Hepatocyte (in vitro differentiated cells): ENCODE data around the gene PRKD3. TPM values are rescaled to one million over a fixed set of nuclear protein-coding genes. Genes with fewer than 3 reads are reported as not detected.

Source experiments
- DNase-seq: peaks from one replicate; pipeline ENCODE4 v3.0.0-alpha.2; 2016; ENCODE audit warnings: low spot score
- H2AFZ ChIP-seq: fragments of 200-600 bp; sonication (generic); 2 replicates; pipeline ENCODE4 v1.6.0; 2016; ENCODE audit warnings: antibody characterized with exemption, mild to moderate bottlenecking
- H3K27ac ChIP-seq: fragments of 200-600 bp; sonication (generic); 2 replicates; pipeline ENCODE4 v1.5.1; 2016; ENCODE audit warnings: mild to moderate bottlenecking
- H3K27me3 ChIP-seq: fragments of 200-600 bp; sonication (generic); 2 replicates; pipeline ENCODE4 v1.6.1; 2016
- H3K36me3 ChIP-seq: fragments of 200-600 bp; sonication (generic); replicated peaks from 2 replicates; pipeline ENCODE4 v1.5.1; 2016; ENCODE audit warnings: low read depth; ENCODE audit not compliant: insufficient read depth
- H3K4me1 ChIP-seq: fragments of 200-600 bp; sonication (generic); 2 replicates; pipeline ENCODE4 v1.5.1; 2016; ENCODE audit warnings: mild to moderate bottlenecking, moderate library complexity; ENCODE audit not compliant: insufficient read depth
- H3K4me2 ChIP-seq: fragments of 200-600 bp; sonication (generic); 2 replicates; pipeline ENCODE4 v1.6.0; 2016
- H3K4me3 ChIP-seq: fragments of 200-600 bp; sonication (generic); 2 replicates; pipeline ENCODE4 v1.5.1; 2016; ENCODE audit warnings: mild to moderate bottlenecking
- H3K79me2 ChIP-seq: fragments of 200-600 bp; sonication (generic); 2 replicates; pipeline ENCODE4 v1.6.0; 2017; ENCODE audit warnings: mild to moderate bottlenecking
- H3K9me2 ChIP-seq: fragments of 200-600 bp; sonication (generic); replicated peaks from 2 replicates; pipeline ENCODE4 v1.6.0; 2017; ENCODE audit warnings: mild to moderate bottlenecking; ENCODE audit not compliant: insufficient read depth
- H3K9me3 ChIP-seq: fragments of 200-600 bp; sonication (generic); 2 replicates; pipeline ENCODE4 v1.5.1; 2016; ENCODE audit warnings: low read depth, mild to moderate bottlenecking
- H4K20me1 ChIP-seq: fragments of 200-600 bp; sonication (generic); 2 replicates; pipeline ENCODE4 v1.6.0; 2016; ENCODE audit warnings: mild to moderate bottlenecking; ENCODE audit not compliant: insufficient read depth, poor library complexity, severe bottlenecking
- EZH2 ChIP-seq: fragments of 200-600 bp; sonication (generic); IDR thresholded peaks from 2 replicates; pipeline ENCODE4 v1.6.1; 2016; ENCODE audit warnings: antibody characterized with exemption, mild to moderate bottlenecking, borderline replicate concordance
- EZH2phosphoT487 ChIP-seq: fragments of 200-600 bp; sonication (generic); IDR thresholded peaks from one replicate; pipeline ENCODE4 v1.6.1; 2018; ENCODE audit warnings: antibody characterized with exemption, mild to moderate bottlenecking, low read depth, moderate library complexity; ENCODE audit not compliant: unreplicated experiment, severe bottlenecking
- WGBS: methylation state at CpG from one replicate; pipeline ENCODE4 v1.1.6; 2016; ENCODE audit warnings: low lambda C conversion rate; ENCODE audit errors: missing lambda C conversion rate; 5-methylcytosine and 5-hydroxymethylcytosine counted together
- polyA plus RNA-seq: library from polyadenylated mRNA; unstranded; fragments of >200 nt; fragmentation: Nextera tagmentation; extraction: Ambion mirVana; gene quantifications from 2 replicates; pipeline ENCODE4 v1.2.1, GENCODE V29; 2016
- total RNA-seq: library from RNA; depleted of rRNA; stranded (reverse); fragments of >200 nt; gene quantifications from 2 replicates; pipeline ENCODE4 v1.2.3, GENCODE V29; 2014
- TF ChIP-seq, protein P1 (sequence below): fragments of 200-600 bp; sonication (generic); IDR thresholded peaks from 2 replicates; pipeline ENCODE4 v1.5.1; 2016; ENCODE audit warnings: antibody characterized with exemption, mild to moderate bottlenecking; ENCODE audit not compliant: poor library complexity

PRKD3 gene
- total and polyA plus RNA-seq, 2 experiments from 2014 or later = 17.3 to 35.9 TPM

DNA sequence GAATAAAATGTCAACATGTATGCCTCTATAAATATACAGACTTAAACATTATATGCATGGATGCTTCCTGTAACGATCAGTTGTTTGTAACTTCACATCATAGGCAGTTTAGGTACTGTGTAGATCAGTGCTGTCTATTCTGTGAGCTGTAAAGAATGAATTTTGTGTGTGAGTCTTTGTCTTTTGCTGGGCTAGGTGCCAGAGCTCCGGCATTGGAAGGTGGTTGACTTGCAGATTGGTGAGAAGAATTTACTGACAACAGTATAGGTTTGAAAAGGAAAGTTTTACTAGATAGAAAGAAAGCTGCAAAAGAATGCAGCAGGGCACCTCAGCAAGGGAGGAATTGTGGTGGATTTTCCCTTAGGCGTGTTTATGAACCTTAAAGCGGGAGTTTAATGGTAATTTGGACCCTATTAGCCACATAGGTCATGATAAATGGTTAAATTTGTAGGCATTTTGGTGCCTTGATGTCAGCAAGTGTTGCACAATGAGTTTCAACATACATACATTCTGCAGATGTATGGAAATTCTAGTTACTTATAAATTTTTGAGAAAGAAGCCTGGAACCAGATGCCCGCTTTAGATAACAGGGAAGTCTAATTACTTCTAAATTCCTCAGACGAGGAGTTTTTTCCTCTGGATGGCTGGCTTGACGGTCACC lies 13.1 kb upstream of the PRKD3 start:
- TF ChIP-seq, protein P1, sequence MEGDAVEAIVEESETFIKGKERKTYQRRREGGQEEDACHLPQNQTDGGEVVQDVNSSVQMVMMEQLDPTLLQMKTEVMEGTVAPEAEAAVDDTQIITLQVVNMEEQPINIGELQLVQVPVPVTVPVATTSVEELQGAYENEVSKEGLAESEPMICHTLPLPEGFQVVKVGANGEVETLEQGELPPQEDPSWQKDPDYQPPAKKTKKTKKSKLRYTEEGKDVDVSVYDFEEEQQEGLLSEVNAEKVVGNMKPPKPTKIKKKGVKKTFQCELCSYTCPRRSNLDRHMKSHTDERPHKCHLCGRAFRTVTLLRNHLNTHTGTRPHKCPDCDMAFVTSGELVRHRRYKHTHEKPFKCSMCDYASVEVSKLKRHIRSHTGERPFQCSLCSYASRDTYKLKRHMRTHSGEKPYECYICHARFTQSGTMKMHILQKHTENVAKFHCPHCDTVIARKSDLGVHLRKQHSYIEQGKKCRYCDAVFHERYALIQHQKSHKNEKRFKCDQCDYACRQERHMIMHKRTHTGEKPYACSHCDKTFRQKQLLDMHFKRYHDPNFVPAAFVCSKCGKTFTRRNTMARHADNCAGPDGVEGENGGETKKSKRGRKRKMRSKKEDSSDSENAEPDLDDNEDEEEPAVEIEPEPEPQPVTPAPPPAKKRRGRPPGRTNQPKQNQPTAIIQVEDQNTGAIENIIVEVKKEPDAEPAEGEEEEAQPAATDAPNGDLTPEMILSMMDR = no peak
- TF ChIP-seq EZH2 (no peak), EZH2phosphoT487 (no peak)
- Histone ChIP-seq H2AFZ (no peak overlapping the region), H3K36me3 (no peaks in the 10 kb centered on the region), H3K4me3 (no peak overlapping the region), H3K4me1 (no peaks in the 10 kb centered on the region), H3K4me2 (no peak overlapping the region), H3K27me3 (no peaks in the 10 kb centered on the region), H4K20me1 (no peaks in the 10 kb centered on the region), H3K9me3 (no peaks in the 10 kb centered on the region), H3K27ac (no peak overlapping the region), H3K9me2 (no peaks in the 10 kb centered on the region), H3K79me2 (no peaks in the 10 kb centered on the region)
- no peak for DNase-seq
- 59% methylated on average over 7 of the region's 7 CpGs for WGBS

DNA sequence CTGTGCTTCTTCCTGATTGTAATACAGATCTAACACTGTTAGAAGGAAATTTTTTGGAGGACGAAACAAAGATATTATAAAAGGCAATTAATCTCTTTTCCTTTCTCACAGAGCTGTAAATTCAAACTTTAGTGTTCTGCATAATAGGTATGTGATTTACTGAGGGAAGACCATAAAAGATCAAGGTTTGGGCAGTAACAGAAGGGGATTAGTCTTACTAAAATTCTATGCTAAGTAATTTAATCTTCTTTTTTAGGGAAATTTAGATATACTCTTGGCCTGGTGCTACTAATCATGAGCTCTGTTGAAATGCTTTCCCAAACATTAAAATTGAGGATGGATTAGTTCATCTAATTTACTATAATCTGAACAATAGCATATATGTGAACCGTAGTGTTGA lies 11.0 kb upstream of the PRKD3 start:
- H3K79me2 ChIP-seq = no peaks in the 10 kb centered on the region
- no peak overlapping the region for H3K4me3 ChIP-seq
- no peaks in the 10 kb centered on the region for H3K4me1 ChIP-seq
- H3K9me2 ChIP-seq = no peaks in the 10 kb centered on the region
- H2AFZ ChIP-seq = no peak overlapping the region
- no peaks in the 10 kb centered on the region for H3K9me3 ChIP-seq
- no peak for DNase-seq
- TF ChIP-seq, protein P1 = no peak
- no peak for TF ChIP-seq EZH2phosphoT487
- TF ChIP-seq EZH2 = no peak
- 82% methylated on average over 2 of the region's 2 CpGs for WGBS
- H4K20me1 ChIP-seq = no peaks in the 10 kb centered on the region
- no peak overlapping the region for H3K27ac ChIP-seq
- H3K27me3 ChIP-seq = no peaks in the 10 kb centered on the region
- H3K4me2 ChIP-seq = no peak overlapping the region
- no peaks in the 10 kb centered on the region for H3K36me3 ChIP-seq

DNA sequence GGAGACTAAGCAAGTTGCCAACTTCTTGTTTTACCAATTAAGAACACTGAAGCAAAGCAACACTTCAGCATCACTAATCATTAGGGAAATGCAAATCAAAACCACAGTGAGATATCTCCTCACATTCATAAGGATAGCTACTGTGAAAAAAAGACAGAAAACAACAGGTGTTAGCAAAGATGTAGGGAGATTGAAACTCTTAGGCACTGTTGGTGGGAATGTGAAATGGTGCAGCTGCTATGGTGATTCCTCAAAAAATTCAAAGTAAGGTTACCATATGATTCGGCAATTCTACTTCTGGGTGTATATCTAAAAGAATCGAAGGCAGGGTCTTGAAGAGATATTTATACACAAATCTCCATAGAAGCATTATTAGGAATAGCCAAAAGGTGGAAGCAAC lies 8.6 kb upstream of the PRKD3 start:
- H3K27me3 ChIP-seq = no peaks in the 10 kb centered on the region
- WGBS = 97% methylated on average over 2 of the region's 2 CpGs
- no peak overlapping the region for H3K4me2 ChIP-seq
- H3K79me2 ChIP-seq = no peaks in the 10 kb centered on the region
- no peak overlapping the region for H3K27ac ChIP-seq
- H4K20me1 ChIP-seq = no peaks in the 10 kb centered on the region
- no peak overlapping the region for H3K4me3 ChIP-seq
- no peak for DNase-seq
- H3K4me1 ChIP-seq = no peaks in the 10 kb centered on the region
- no peak overlapping the region for H2AFZ ChIP-seq
- no peaks in the 10 kb centered on the region for H3K9me3 ChIP-seq
- TF ChIP-seq EZH2 (no peak), EZH2phosphoT487 (no peak)
- TF ChIP-seq, protein P1 = no peak
- H3K36me3 ChIP-seq = no peaks in the 10 kb centered on the region
- no peaks in the 10 kb centered on the region for H3K9me2 ChIP-seq

DNA sequence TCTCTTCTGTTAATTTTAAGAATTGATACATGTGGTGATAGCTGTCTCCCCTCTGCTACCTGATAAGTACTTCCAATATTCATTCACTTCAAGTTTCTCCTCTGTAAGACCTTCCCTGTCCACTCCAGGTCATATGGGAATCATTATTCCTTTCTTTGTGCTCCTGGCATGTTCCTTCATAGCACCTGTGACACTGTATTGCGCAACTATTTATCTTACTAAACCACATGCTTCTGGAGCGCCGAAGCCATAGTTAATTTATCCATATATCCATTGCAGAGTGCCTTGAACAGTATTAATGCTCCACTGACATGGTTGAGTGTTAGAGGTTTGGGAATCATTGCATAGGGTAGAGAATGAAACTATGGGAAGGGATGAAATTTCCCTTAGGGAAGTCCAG lies 7.9 kb upstream of the PRKD3 start:
- no peak for TF ChIP-seq EZH2
- TF ChIP-seq EZH2phosphoT487 = no peak
- TF ChIP-seq, protein P1 = no peak
- H3K27me3 ChIP-seq = no peaks in the 10 kb centered on the region
- H3K9me2 ChIP-seq = no peaks in the 10 kb centered on the region
- 90% methylated on average over 3 of the region's 3 CpGs for WGBS
- no peak overlapping the region for H3K27ac ChIP-seq
- no peak overlapping the region for H3K4me3 ChIP-seq
- no peak overlapping the region for H3K4me2 ChIP-seq
- H2AFZ ChIP-seq = no peak overlapping the region
- H3K36me3 ChIP-seq = no peaks in the 10 kb centered on the region
- H3K9me3 ChIP-seq = no peaks in the 10 kb centered on the region
- H3K4me1 ChIP-seq = no peaks in the 10 kb centered on the region
- H4K20me1 ChIP-seq = no peaks in the 10 kb centered on the region
- no peak for DNase-seq
- H3K79me2 ChIP-seq = no peaks in the 10 kb centered on the region
